Measurements from ENCODE around the gene PECR.
"Not testable (repeated sequence)": the region's sequence is repeated elsewhere in the genome, so short reads cannot be mapped to it uniquely, and the experiment has no call there.

PECR gene

GRCh38 chr2:216002101-216002678 is 79.4 kb downstream of the PECR start:
- Histone ChIP-seq H3K27ac (ENCODE audit: low read depth, low read length, severe bottlenecking) (no peak overlapping the region), H3K36me3 (ENCODE audit: control insufficient read depth, insufficient read depth, low read length) (no peaks in the 10 kb centered on the region), H3K4me1 (ENCODE audit: control insufficient read depth, insufficient read depth, low read length, poor library complexity, severe bottlenecking) (peaks cover 23% of the 10 kb centered on the region), H3K9me3 (ENCODE audit: control insufficient read depth, low read length) (no peaks in the 10 kb centered on the region), H3K4me3 (ENCODE audit: extremely low read depth, insufficient read depth, low read length, poor library complexity, severe bottlenecking) (no peak overlapping the region)
- 69 to 80% methylated on average over 5 of the region's 5 CpGs for WGBS, 2 experiments (ENCODE audit: insufficient coverage in 2 of 2)

GRCh38 chr2:216001216-216002100 is 80.2 kb downstream of the PECR start:
- H3K36me3 ChIP-seq (ENCODE audit: control insufficient read depth, insufficient read depth, low read length), result no peaks in the 10 kb centered on the region
- H3K27ac ChIP-seq (ENCODE audit: low read depth, low read length, severe bottlenecking), result no peak overlapping the region
- H3K4me1 ChIP-seq (ENCODE audit: control insufficient read depth, insufficient read depth, low read length, poor library complexity, severe bottlenecking), result peaks cover 18% of the 10 kb centered on the region
- H3K4me3 ChIP-seq (ENCODE audit: extremely low read depth, insufficient read depth, low read length, poor library complexity, severe bottlenecking), result no peak overlapping the region
- WGBS, 2 experiments (ENCODE audit: insufficient coverage in 2 of 2), result 69 to 71% methylated on average over 1 to 7 of the region's 9 CpGs
- no peaks in the 10 kb centered on the region for H3K9me3 ChIP-seq (ENCODE audit: control insufficient read depth, low read length)

DNA sequence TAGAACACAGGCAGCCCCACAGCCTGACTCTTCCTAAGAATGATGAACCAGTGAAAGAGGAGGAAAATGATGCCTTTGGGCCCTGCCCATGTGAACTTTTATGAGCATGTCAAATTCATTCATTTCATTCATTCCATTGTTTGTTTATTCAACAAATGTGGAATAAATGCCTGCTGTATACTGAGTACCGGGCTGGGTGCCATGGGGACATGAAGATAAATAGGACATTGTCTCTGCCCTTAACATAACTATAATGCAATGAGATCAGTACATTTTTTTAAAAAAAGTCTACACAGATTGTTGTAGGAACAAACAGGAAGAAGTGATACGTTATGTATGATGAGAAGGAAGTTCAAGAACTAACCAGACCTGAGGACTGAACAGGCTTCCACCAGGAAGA is 83.0 kb downstream of the PECR start:
- Histone ChIP-seq H3K36me3 (ENCODE audit: control insufficient read depth, insufficient read depth, low read length) (no peaks in the 10 kb centered on the region), H3K9me3 (ENCODE audit: control insufficient read depth, low read length) (no peaks in the 10 kb centered on the region), H3K27ac (ENCODE audit: low read depth, low read length, severe bottlenecking) (no peak overlapping the region), H3K4me3 (ENCODE audit: extremely low read depth, insufficient read depth, low read length, poor library complexity, severe bottlenecking) (no peak overlapping the region), H3K4me1 (ENCODE audit: control insufficient read depth, insufficient read depth, low read length, poor library complexity, severe bottlenecking) (peaks cover 10% of the 10 kb centered on the region)
- 100% methylated on average over 1 to 2 of the region's 2 CpGs for WGBS, 2 experiments (ENCODE audit: insufficient coverage in 2 of 2)

- no peaks in the 10 kb centered on the region for H3K9me3 ChIP-seq (ENCODE audit: control insufficient read depth, low read length)
- H3K4me3 ChIP-seq (ENCODE audit: extremely low read depth, insufficient read depth, low read length, poor library complexity, severe bottlenecking), result no peak overlapping the region
- no peak overlapping the region for H3K27ac ChIP-seq (ENCODE audit: low read depth, low read length, severe bottlenecking)
- peaks cover 8% of the 10 kb centered on the region for H3K4me1 ChIP-seq (ENCODE audit: control insufficient read depth, insufficient read depth, low read length, poor library complexity, severe bottlenecking)
- no peaks in the 10 kb centered on the region for H3K36me3 ChIP-seq (ENCODE audit: control insufficient read depth, insufficient read depth, low read length)
- no CpG with 5 or more reads among the region's 1 CpG for WGBS, 2 experiments (ENCODE audit: insufficient coverage in 2 of 2)
Observed at GRCh38 chr2:215997219-215997618, 84.4 kb downstream of the PECR start.

- H3K4me1 ChIP-seq (ENCODE audit: control insufficient read depth, insufficient read depth, low read length, poor library complexity, severe bottlenecking), result no peaks in the 10 kb centered on the region
- WGBS, 2 experiments (ENCODE audit: insufficient coverage in 2 of 2), result 100% methylated on average over 1 of the region's 4 CpGs; no CpG with 5 or more reads in 1 of the 2 experiments
- no peak overlapping the region for H3K4me3 ChIP-seq (ENCODE audit: extremely low read depth, insufficient read depth, low read length, poor library complexity, severe bottlenecking)
- peaks cover 4% of the 10 kb centered on the region for H3K9me3 ChIP-seq (ENCODE audit: control insufficient read depth, low read length)
- peak overlapping the region; percentile 49 for H3K27ac ChIP-seq (ENCODE audit: low read depth, low read length, severe bottlenecking)
- no peaks in the 10 kb centered on the region for H3K36me3 ChIP-seq (ENCODE audit: control insufficient read depth, insufficient read depth, low read length)
Observed at GRCh38 chr2:215994911-215995310, 86.7 kb downstream of the PECR start.

DNA sequence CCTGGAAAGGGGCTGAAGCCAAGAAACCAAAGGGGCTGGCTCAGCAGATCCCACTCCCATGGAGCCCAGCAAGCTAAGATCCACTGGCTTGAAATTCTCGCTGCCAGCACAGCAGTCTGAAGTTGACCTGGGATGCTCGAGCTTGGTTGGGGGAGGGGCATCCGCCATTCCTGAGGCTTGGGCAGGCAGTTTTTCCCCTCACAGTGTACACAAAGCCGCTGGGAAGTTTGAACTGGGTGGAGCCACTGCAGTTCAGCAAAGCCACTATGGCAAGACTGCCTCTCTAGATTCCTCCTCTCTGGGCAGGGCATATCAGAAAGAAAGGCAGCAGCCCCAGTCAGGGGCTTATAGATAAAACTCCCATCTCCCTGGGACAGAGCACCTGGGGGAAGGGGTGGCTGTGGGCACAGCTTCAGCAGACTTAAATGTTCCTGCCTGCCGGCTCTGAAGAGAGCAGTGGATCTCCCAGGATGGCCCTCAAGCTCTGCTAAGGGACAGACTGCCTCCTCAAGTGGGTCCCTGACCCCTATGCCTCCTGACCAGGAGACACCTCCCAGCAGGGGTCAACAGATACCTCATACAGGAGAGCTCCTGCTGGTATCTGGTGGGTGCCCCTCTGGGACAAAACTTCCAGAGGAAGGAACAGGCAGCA is 92.9 kb downstream of the PECR start:
- not testable (repeated sequence) for H3K9me3 ChIP-seq (ENCODE audit: control insufficient read depth, low read length); H3K4me3 ChIP-seq (ENCODE audit: extremely low read depth, insufficient read depth, low read length, poor library complexity, severe bottlenecking); H3K4me1 ChIP-seq (ENCODE audit: control insufficient read depth, insufficient read depth, low read length, poor library complexity, severe bottlenecking); H3K27ac ChIP-seq (ENCODE audit: low read depth, low read length, severe bottlenecking); H3K36me3 ChIP-seq (ENCODE audit: control insufficient read depth, insufficient read depth, low read length)
- WGBS, 2 experiments (ENCODE audit: insufficient coverage in 2 of 2), result 81 to 91% methylated on average over 4 to 5 of the region's 5 CpGs
